Measurements from ENCODE around the gene MTA1. TPM values are rescaled to one million over a fixed set of nuclear protein-coding genes. Genes with fewer than 3 reads are reported as not detected.

Gene MTA1
- total RNA-seq, 1 donor from 2014 or later = 74.8 TPM

GRCh38 chr14:105442125-105442524 lies 22.5 kb downstream of the MTA1 start:
- H3K4me3 ChIP-seq = no peak overlapping the region
- no peaks in the 10 kb centered on the region for H3K36me3 ChIP-seq
- no peaks in the 10 kb centered on the region for H3K9me3 ChIP-seq
- no peaks in the 10 kb centered on the region for H3K27me3 ChIP-seq
- no peak for ATAC-seq
- no peak for DNase-seq
- intact Hi-C loops (cut with DNase I) = no loop called here
- H3K27ac ChIP-seq = no peak overlapping the region
- TF ChIP-seq CTCF (IDR thresholded peaks at IDR 0.05) = no peak
- no peaks in the 10 kb centered on the region for H3K4me1 ChIP-seq

GRCh38 chr14:105442834-105443233 lies 23.2 kb downstream of the MTA1 start:
- no peaks in the 10 kb centered on the region for H3K9me3 ChIP-seq
- TF ChIP-seq CTCF (IDR thresholded peaks at IDR 0.05) = no peak
- no peaks in the 10 kb centered on the region for H3K36me3 ChIP-seq
- H3K4me3 ChIP-seq = no peak overlapping the region
- intact Hi-C loops (cut with DNase I) = no loop called here
- DNase-seq (no peak), ATAC-seq (no peak)
- no peaks in the 10 kb centered on the region for H3K27me3 ChIP-seq
- no peak overlapping the region for H3K27ac ChIP-seq
- no peaks in the 10 kb centered on the region for H3K4me1 ChIP-seq

- Histone ChIP-seq H3K4me3 (no peak overlapping the region), H3K27me3 (no peaks in the 10 kb centered on the region), H3K27ac (no peak overlapping the region), H3K36me3 (peaks cover 1% of the 10 kb centered on the region), H3K4me1 (peaks cover 5% of the 10 kb centered on the region), H3K9me3 (no peaks in the 10 kb centered on the region)
- no peak for TF ChIP-seq CTCF (IDR thresholded peaks at IDR 0.05)
- intact Hi-C loops (cut with DNase I) = no loop called here
- no peak for ATAC-seq
- no peak for DNase-seq
Measured at GRCh38 chr14:105444859-105445258, 25.2 kb downstream of the MTA1 start.

- TF ChIP-seq CTCF (IDR thresholded peaks at IDR 0.05) = no peak
Measured at GRCh38 chr14:105445290-105445689, 25.7 kb downstream of the MTA1 start.

GRCh38 chr14:105445901-105446845 lies 26.5 kb downstream of the MTA1 start:
- Histone ChIP-seq H3K4me1 (peaks cover 5% of the 10 kb centered on the region), H3K27ac (no peak overlapping the region), H3K9me3 (no peaks in the 10 kb centered on the region), H3K27me3 (no peaks in the 10 kb centered on the region), H3K36me3 (peaks cover 13% of the 10 kb centered on the region), H3K4me3 (no peak overlapping the region)
- intact Hi-C loops (cut with DNase I) = no loop called here
- no peak for TF ChIP-seq CTCF (IDR thresholded peaks at IDR 0.05)
- DNase-seq = no peak
- no peak for ATAC-seq

More at GRCh38 chr14:105445290-105445689, 25.7 kb downstream of the MTA1 start:
- Histone ChIP-seq H3K4me3 (no peak overlapping the region), H3K9me3 (no peaks in the 10 kb centered on the region), H3K36me3 (peaks cover 6% of the 10 kb centered on the region), H3K27me3 (no peaks in the 10 kb centered on the region), H3K4me1 (peaks cover 5% of the 10 kb centered on the region), H3K27ac (no peak overlapping the region)
- intact Hi-C loops (cut with DNase I) = no loop called here
- ATAC-seq (no peak), DNase-seq (no peak)
